HG03442 (cell line): Measurements from ENCODE around the gene PIK3C3.
A peak's percentile ranks its signal among the peaks of the same experiment; 100 is the strongest.
"Not testable (repeated sequence)": the region's sequence is repeated elsewhere in the genome, so short reads cannot be mapped to it uniquely, and the experiment has no call there.

Experiments
- ATAC-seq: cut with Tn5 transposase; IDR thresholded peaks from one replicate; pipeline ENCODE4 v1.9.1; 2021; ENCODE audit warnings: mild to moderate bottlenecking, moderate library complexity; ENCODE audit not compliant: unreplicated experiment

Gene PIK3C3

GRCh38 chr18:41965634-41966255, 10.7 kb downstream of the PIK3C3 start:
- no peak for ATAC-seq

GRCh38 chr18:41966943-41967342, 11.9 kb downstream of the PIK3C3 start:
- no peak for ATAC-seq

DNA sequence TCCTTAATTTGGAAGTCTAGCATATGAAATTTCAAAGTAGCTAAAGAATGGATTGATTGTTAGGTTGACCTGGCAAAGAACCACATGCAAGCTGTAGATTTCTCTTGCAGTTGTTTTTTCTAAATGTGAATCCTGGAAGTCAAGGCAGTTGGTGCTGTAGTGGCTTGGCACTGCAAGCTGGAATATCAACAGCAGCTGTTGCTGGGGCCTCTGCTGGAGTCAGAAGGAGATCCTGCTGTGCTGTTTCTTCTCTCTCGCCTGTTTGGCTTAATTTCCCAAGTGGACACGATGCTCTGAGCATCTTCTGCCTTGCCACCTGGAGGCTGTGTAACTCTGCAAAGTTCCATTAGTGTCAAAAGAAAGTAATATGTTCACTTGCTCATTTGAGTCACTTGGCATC, 12.6 kb downstream of the PIK3C3 start:
- ATAC-seq: no peak

DNA sequence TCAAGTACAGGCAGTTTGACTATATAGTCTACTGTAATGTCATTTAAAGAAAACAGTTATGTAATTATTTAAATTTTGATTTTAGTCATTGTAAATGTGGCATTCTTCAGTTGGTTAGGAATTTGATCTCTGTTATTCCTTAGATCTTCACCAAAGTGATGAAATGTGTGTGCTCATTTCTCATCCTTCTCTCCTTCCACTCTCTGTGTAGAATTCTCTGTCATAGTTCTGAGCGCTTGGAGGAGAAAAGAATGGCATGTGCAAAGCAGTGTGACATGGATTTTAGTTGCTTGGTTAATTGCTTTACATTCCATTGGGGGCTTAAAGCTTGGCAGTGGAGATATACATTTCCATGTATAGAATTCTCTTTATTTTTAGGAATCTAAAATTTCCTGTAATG, 14.8 kb downstream of the PIK3C3 start:
- no peak for ATAC-seq

DNA sequence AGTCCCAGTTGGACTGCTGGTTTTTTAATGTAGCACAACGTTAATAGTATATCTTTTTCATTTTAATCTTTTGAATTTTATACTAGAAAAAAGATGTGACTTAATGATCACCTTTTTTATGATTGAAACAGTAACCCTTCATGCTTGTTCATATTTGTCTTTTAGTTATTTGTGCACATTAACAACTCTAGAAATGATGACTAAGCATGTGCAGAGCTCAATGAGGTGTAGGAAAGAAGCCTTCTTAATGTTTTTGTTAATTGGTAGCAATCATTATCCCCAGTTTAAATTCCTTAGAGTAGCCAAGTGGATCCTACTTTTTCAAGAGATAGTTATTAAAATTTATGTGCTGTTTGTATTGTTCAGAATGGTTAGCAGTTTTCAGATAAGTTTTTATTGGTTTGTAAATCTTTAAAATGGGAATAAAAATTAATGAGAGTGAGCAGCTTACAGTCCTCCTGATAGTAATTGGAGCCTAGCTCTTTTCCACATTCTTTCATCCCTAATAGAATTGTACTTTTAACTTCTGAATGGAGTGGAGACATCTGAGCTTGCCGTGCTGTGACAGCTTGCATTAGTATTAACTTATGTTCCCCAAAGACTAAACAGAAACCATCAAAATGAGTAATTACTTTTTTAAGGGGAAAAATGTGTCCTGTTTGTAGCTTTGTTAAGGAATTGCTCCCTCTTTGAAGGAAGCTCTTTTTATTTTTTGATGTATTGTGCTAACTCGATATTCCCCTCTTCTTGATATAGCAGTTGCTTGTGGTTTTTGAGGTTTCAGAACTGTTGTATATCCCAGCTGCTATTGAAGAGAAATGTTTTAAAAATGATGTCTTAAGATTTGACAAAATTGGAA, 17.3 kb downstream of the PIK3C3 start:
- ATAC-seq: no peak

DNA sequence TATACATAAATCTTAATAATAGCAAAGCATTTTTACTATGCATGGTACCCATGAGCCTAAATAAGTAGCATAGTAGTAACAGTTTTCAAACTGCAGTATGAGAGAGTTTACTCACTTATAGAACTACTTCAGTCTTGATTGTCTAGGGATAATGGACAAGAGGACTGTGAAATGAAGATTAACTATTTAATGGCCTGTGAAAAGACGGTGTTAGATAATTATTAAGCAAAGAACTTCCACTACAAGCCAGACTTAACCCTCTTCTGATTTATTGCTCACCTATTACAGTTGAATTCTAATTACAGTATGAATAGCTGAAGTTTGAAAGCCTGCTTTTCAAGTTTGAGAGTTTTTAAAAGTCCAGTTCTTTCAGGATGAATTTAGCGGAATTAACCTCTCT, 18.9 kb downstream of the PIK3C3 start:
- no peak for ATAC-seq

DNA sequence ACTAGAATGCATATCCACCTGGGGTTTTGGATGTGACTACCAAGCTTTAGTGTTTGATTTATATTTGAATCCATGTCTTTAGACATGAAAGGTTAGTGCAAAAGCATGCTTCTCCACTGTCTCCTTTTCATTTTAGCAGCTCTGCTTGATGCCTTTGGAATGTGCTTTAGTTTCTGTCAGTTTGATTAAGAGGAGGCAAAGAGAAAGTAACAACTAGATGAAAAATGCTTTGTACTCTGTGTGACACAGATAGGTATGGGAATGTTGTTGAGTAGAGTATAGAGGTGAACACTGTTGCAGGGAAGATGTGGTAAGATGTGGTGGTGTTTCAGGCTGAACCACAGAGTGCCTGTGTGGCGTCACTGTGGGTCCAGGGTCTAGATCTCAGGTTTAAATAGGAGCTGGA, 19.8 kb downstream of the PIK3C3 start:
- ATAC-seq: no peak

DNA sequence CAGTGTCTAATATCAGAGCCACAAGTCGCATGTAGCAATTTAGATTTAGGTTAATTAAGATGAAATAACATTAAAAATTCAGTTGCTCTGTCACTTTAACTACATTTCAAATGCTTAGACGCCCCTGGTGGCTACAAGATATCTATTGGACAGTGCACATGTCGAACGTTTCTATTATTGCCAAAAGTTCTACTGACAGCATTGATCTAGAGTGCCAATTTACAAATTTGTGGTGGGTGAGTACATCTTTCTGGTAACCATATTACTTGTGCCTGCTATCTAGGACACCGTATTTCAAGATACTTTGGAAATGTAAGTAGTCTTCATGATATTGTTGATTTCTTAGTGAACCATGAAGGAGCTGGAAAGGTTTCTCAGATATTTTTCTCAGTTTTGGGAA, 20.2 kb downstream of the PIK3C3 start:
- ATAC-seq: no peak

GRCh38 chr18:41977233-41977632, 22.2 kb downstream of the PIK3C3 start:
- ATAC-seq: no peak

DNA sequence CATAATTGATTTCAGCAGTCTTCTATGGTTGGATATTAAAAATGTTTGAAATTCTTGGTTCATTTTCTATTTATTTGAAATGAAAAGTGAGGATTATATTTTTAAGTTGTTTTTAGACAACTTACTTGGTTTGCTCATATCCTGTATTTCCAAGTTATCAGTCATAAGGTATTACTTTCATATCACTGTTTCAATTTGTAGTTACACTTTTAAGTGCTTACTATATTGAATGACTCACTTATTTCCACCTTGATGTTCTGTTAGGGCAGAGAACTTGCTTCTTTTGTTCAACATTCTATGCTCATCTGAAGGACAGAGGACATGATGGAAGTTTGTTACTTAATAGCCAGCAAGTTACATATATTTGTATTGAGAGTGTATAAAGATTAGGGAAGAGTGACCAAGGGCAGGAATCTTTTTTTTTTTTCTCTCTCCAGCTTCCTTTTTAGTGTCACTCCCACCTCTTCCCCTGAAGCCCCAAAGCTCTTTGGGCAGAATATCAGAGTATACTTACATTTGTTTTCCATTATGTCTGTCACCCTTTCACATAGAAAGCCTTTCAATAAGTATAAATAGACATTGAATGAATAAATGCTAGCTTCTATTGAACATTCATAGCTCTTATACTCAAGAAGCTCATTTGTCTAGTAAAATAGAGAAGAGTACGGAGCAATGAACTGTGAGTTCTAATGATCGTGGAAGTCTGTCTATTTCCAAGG, 28.1 kb downstream of the PIK3C3 start:
- peak; percentile 96 for ATAC-seq

GRCh38 chr18:41985914-41986313, 30.9 kb downstream of the PIK3C3 start:
- ATAC-seq: no peak

- ATAC-seq: no peak
Observed at GRCh38 chr18:41989508-41989907, 34.5 kb downstream of the PIK3C3 start.

GRCh38 chr18:41992066-41992465, 37.0 kb downstream of the PIK3C3 start:
- peak; percentile 66 for ATAC-seq

- no peak for ATAC-seq
Observed at GRCh38 chr18:41992703-41993102, 37.7 kb downstream of the PIK3C3 start.

DNA sequence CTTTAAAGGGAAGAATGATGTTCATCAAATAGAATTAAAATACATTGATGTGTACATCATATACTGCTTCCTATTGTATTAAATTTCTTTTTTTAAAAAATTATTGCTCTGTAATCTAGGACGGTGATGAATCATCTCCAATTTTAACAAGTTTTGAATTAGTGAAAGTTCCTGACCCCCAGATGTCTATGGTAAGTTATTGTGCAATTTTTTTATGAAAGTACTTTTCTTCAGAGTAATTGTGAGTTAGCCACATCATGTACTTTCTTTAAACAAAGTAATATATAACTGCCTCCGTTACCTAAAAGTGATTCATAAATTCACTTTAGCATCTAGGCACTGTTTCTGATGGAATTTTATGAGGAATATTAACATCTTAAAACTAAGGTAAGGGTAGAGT, 38.1 kb downstream of the PIK3C3 start:
- no peak for ATAC-seq

DNA sequence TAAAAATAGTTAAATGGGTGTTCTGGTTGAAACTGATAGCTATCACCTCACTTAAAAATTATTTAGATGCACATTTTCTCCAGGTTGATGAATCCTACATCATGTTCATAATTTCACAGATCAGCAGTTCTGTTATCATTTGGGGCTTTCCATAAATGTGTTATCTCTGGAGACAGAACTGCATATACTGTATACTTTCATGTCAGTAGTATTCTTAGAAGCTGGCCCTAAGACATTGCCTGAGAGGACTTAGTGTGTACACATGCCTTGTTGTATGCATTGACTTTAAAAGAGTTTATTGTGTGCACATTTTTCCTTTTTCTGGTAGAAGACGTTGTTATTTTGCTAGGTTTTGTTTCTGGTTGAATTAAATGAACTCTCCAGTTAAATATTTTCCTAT, 41.0 kb downstream of the PIK3C3 start:
- ATAC-seq: no peak

GRCh38 chr18:41999751-42000150, 44.7 kb downstream of the PIK3C3 start:
- no peak for ATAC-seq

GRCh38 chr18:42001801-42002200, 46.8 kb downstream of the PIK3C3 start:
- ATAC-seq: no peak

- ATAC-seq: no peak
Observed at GRCh38 chr18:42004653-42005052, 49.6 kb downstream of the PIK3C3 start.

DNA sequence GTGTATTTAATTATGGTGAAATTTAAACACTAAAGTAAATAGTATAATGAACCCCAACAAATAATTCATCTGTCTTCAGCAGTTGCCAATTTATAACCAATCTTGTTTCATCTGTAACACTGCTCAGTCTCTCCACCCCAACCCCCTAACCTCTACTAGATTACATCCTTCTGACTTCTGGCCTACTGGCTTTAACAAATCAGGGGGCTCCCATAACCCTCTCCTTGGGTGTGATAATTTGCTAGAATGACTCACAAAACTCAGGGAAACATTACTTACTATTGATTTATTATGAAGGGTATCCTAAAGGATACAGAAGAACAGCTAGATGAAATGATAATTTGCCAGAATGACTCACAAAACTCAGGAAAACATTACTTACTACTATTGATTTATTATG, 50.7 kb downstream of the PIK3C3 start:
- ATAC-seq: no peak

DNA sequence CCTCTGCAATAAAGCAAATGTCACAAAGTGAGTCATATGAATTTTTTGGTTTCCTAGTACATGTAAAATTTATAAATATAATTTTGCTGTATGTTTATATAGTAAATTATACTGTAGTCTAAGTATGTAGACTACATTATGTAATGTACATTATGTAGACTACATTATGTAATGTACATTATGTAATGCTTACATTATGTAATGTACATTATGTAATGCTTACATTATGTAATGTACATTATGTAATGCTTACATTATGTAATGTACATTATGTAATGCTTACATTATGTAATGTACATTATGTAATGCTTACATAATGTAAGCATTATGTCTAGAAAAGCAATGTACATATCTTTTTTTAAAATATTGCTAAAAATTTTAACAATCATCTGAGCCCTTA, 54.4 kb downstream of the PIK3C3 start:
- ATAC-seq: not testable (repeated sequence)

DNA sequence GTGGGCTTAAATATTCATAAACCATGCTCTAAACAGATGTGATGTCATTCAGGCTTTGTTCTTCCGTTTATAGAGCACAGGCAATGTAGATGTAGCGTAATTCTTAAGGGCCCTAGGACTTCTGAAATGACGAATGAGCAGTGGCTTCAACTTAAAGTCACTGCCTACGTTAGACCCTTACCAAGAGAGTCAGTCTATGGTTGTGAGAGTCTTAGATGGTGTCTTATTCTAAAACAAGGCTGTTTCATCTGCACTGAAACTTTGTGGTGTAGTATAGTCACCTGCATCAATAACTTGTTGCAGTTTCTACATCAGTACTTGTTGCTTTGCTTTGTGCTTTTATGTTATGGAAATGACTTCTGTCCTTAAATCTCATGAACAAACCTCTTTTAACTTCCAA, 56.0 kb downstream of the PIK3C3 start:
- peak; percentile 100 for ATAC-seq
